Osteocyte (in vitro differentiated cells): ENCODE measurements around the gene CHEK1. TPM values are rescaled to one million over a fixed set of nuclear protein-coding genes. Genes with fewer than 3 reads are reported as not detected.
"Not testable (repeated sequence)": the region's sequence is repeated elsewhere in the genome, so short reads cannot be mapped to it uniquely, and the experiment has no call there.

ENCODE experiments used
- DNase-seq: peaks from one replicate; pipeline ENCODE4 v3.0.0; 2021; ENCODE audit warnings: mixed read lengths; ENCODE audit not compliant: unreplicated experiment; ENCODE audit errors: extremely low spot score
- H3K27ac Mint-ChIP-seq: one replicate; pipeline ENCODE4 v1.8.0; 2021; ENCODE audit warnings: mild to moderate bottlenecking, mixed read lengths; ENCODE audit not compliant: unreplicated experiment
- H3K27me3 Mint-ChIP-seq: one replicate; pipeline ENCODE4 v1.8.0; 2021; ENCODE audit warnings: mixed read lengths; ENCODE audit not compliant: unreplicated experiment
- H3K36me3 Mint-ChIP-seq: one replicate; pipeline ENCODE4 v1.8.0; 2021; ENCODE audit warnings: mixed read lengths; ENCODE audit not compliant: unreplicated experiment
- H3K4me1 Mint-ChIP-seq: one replicate; pipeline ENCODE4 v1.8.0; 2021; ENCODE audit warnings: mixed read lengths; ENCODE audit not compliant: unreplicated experiment
- H3K4me3 Mint-ChIP-seq: one replicate; pipeline ENCODE4 v1.8.0; 2021; ENCODE audit warnings: mild to moderate bottlenecking, moderate library complexity, mixed read lengths; ENCODE audit not compliant: unreplicated experiment
- H3K9me3 Mint-ChIP-seq: one replicate; pipeline ENCODE4 v1.8.0; 2021; ENCODE audit warnings: mixed read lengths; ENCODE audit not compliant: unreplicated experiment
- CTCF ChIP-seq: fragments of 200-600 bp; sonication (generic); IDR thresholded peaks from 2 replicates; pipeline ENCODE4 v1.5.0; 2021; ENCODE audit warnings: antibody characterized with exemption, mild to moderate bottlenecking, moderate library complexity
- long read RNA-seq: library from polyadenylated mRNA; unstranded; transcript quantifications from one replicate; pipeline ENCODE4 v2.0.0, GENCODE V29; 2021
- total RNA-seq: library from RNA; stranded (reverse); gene quantifications from 2 replicates; pipeline ENCODE4 v1.2.1, GENCODE V29; 2021

The CHEK1 gene
- total RNA-seq: 17.5 and 23.1 TPM in 2 replicates
- long read RNA-seq, full-length matches to known transcripts: 18 of 49 reads
- long read RNA-seq, partial matches to known transcripts: 13 of 49 reads
- long read RNA-seq, other reads (novel, unspliced or antisense): 18 of 49 reads

- TF ChIP-seq CTCF: no peak
- Mint-ChIP-seq H3K9me3 (no peaks in the 10 kb centered on the region), H3K36me3 (peaks cover 17% of the 10 kb centered on the region), H3K27me3 (no peaks in the 10 kb centered on the region), H3K4me3 (peak within 1 kb of the TSS; percentile 82), H3K27ac (peak within 1 kb of the TSS; percentile 86), H3K4me1 (peaks cover 42% of the 10 kb centered on the region)
- DNase-seq: no peak
Measured at GRCh38 chr11:125624756-125625213, at the start of gene CHEK1. CHEK1 (plus strand) TSS chr11:125625163; CDS start chr11:125626769, 1,606 bp downstream.

GRCh38 chr11:125577181-125577580, 47.8 kb upstream of the CHEK1 start:
- not testable (repeated sequence) for H3K4me3 Mint-ChIP-seq, H3K27me3 Mint-ChIP-seq, DNase-seq, H3K27ac Mint-ChIP-seq, H3K4me1 Mint-ChIP-seq, H3K9me3 Mint-ChIP-seq
- peaks cover 40% of the 10 kb centered on the region for H3K36me3 Mint-ChIP-seq

- H3K36me3 Mint-ChIP-seq: peaks cover 48% of the 10 kb centered on the region
Measured at GRCh38 chr11:125578783-125579182, 46.2 kb upstream of the CHEK1 start.

GRCh38 chr11:125579811-125580210, 45.2 kb upstream of the CHEK1 start:
- H3K36me3 Mint-ChIP-seq: peaks cover 50% of the 10 kb centered on the region
- no peaks in the 10 kb centered on the region for H3K4me1 Mint-ChIP-seq
- no peaks in the 10 kb centered on the region for H3K27me3 Mint-ChIP-seq
- no peak for TF ChIP-seq CTCF
- no peak overlapping the region for H3K27ac Mint-ChIP-seq
- DNase-seq: no peak
- no peak overlapping the region for H3K4me3 Mint-ChIP-seq
- no peaks in the 10 kb centered on the region for H3K9me3 Mint-ChIP-seq

More at GRCh38 chr11:125578783-125579182, 46.2 kb upstream of the CHEK1 start:
- H3K9me3 Mint-ChIP-seq: no peaks in the 10 kb centered on the region
- no peak overlapping the region for H3K4me3 Mint-ChIP-seq
- no peak for DNase-seq
- no peaks in the 10 kb centered on the region for H3K27me3 Mint-ChIP-seq
- no peak for TF ChIP-seq CTCF
- no peak overlapping the region for H3K27ac Mint-ChIP-seq
- H3K4me1 Mint-ChIP-seq: no peaks in the 10 kb centered on the region

GRCh38 chr11:125583496-125583895, 41.5 kb upstream of the CHEK1 start:
- Mint-ChIP-seq H3K36me3 (peaks cover 31% of the 10 kb centered on the region), H3K4me1 (peaks cover 1% of the 10 kb centered on the region), H3K27ac (no peak overlapping the region), H3K27me3 (no peaks in the 10 kb centered on the region), H3K9me3 (no peaks in the 10 kb centered on the region), H3K4me3 (no peak overlapping the region)
- DNase-seq: no peak
- no peak for TF ChIP-seq CTCF
